Lower lobe of right lung (tissue), 2 donors: ENCODE measurements around the gene P2RY14. TPM values are rescaled to one million over a fixed set of nuclear protein-coding genes. Genes with fewer than 3 reads are reported as not detected.
"Not testable (repeated sequence)": the region's sequence is repeated elsewhere in the genome, so short reads cannot be mapped to it uniquely, and the experiment has no call there.

Experiments
- ATAC-seq, 2 donors: fragments of 200-7000 bp; cut with Tn5 transposase; one replicate each; pipeline ENCODE4 v1.9.1; 2020 to 2022; ENCODE audit warnings: mild to moderate bottlenecking in 2 of 2, moderate library complexity in 2 of 2
- DNase-seq: peaks from one replicate; pipeline ENCODE4 v3.0.0-alpha.2; 2020
- H3K27ac ChIP-seq: fragments of 200-600 bp; one replicate; pipeline ENCODE4 v1.8.0; 2022
- H3K27me3 ChIP-seq: fragments of 200-600 bp; one replicate; pipeline ENCODE4 v1.8.0; 2022; ENCODE audit warnings: low read depth
- H3K36me3 ChIP-seq: fragments of 200-600 bp; one replicate; pipeline ENCODE4 v1.8.0; 2022; ENCODE audit warnings: mild to moderate bottlenecking
- H3K4me1 ChIP-seq: fragments of 200-600 bp; one replicate; pipeline ENCODE4 v1.8.0; 2022
- H3K4me3 ChIP-seq: fragments of 200-600 bp; one replicate; pipeline ENCODE4 v1.8.0; 2022; ENCODE audit warnings: mild to moderate bottlenecking
- H3K9me3 ChIP-seq: fragments of 200-600 bp; one replicate; pipeline ENCODE4 v1.8.0; 2022
- CTCF ChIP-seq: fragments of 200-600 bp; IDR thresholded peaks from one replicate; pipeline ENCODE4 v1.8.0; 2022; ENCODE audit warnings: antibody characterized with exemption, mild to moderate bottlenecking
- intact Hi-C: fragments of 100-400 bp; cut with DNase I; formaldehyde crosslinking; loops from one replicate; pipeline ENCODE4 v1.11.0; 2022
- total RNA-seq: library from RNA; stranded (reverse); fragmentation: NEBNext Ultra II Directional; extraction: Animal tissue kit (Norgen Biotek cat#: 25700); gene quantifications from one replicate; pipeline ENCODE4 v1.2.1, GENCODE V29; 2021
- donor health status: DM: no; HTN: yes; CAD: no; lungs with severe emphysema.

The P2RY14 gene
- total RNA-seq, 1 donor from 2014 or later: 5.7 TPM

GRCh38 chr3:151182349-151183079 is 95.8 kb downstream of the P2RY14 start:
- Histone ChIP-seq H3K4me1 (no peaks in the 10 kb centered on the region), H3K27ac (no peak overlapping the region), H3K27me3 (no peaks in the 10 kb centered on the region), H3K9me3 (no peaks in the 10 kb centered on the region), H3K4me3 (no peak overlapping the region), H3K36me3 (no peaks in the 10 kb centered on the region)
- no peak for TF ChIP-seq CTCF
- DNase-seq: no peak
- intact Hi-C loops: no loop called here
- no peak for ATAC-seq

GRCh38 chr3:151178208-151178845 is 100.0 kb downstream of the P2RY14 start:
- no peak for ATAC-seq
- Histone ChIP-seq H3K36me3 (no peaks in the 10 kb centered on the region), H3K4me1 (no peaks in the 10 kb centered on the region), H3K9me3 (no peaks in the 10 kb centered on the region), H3K27me3 (no peaks in the 10 kb centered on the region), H3K4me3 (no peak overlapping the region), H3K27ac (no peak overlapping the region)
- intact Hi-C loops: no loop called here
- no peak for DNase-seq
- TF ChIP-seq CTCF: no peak

GRCh38 chr3:151175952-151176351 is 102.4 kb downstream of the P2RY14 start:
- Histone ChIP-seq H3K9me3 (no peaks in the 10 kb centered on the region), H3K27me3 (no peaks in the 10 kb centered on the region), H3K4me3 (no peak overlapping the region), H3K4me1 (peaks cover 8% of the 10 kb centered on the region), H3K27ac (no peak overlapping the region), H3K36me3 (no peaks in the 10 kb centered on the region)
- TF ChIP-seq CTCF: no peak
- intact Hi-C loops: no loop called here
- DNase-seq: no peak
- no peak for ATAC-seq

- Histone ChIP-seq H3K9me3 (no peaks in the 10 kb centered on the region), H3K36me3 (no peaks in the 10 kb centered on the region), H3K27ac (no peak overlapping the region), H3K27me3 (no peaks in the 10 kb centered on the region), H3K4me3 (no peak overlapping the region), H3K4me1 (peaks cover 19% of the 10 kb centered on the region)
- intact Hi-C loops: no loop called here
- TF ChIP-seq CTCF: no peak
- DNase-seq (no peak), ATAC-seq (no peak)
Observed at GRCh38 chr3:151174351-151174750, 104.0 kb downstream of the P2RY14 start.

- ATAC-seq: peak; percentile 17 to 53
- intact Hi-C loops: no loop called here
- Histone ChIP-seq H3K4me3 (no peak overlapping the region), H3K27me3 (no peaks in the 10 kb centered on the region), H3K27ac (peak overlapping the region; percentile 64), H3K36me3 (no peaks in the 10 kb centered on the region), H3K4me1 (peaks cover 28% of the 10 kb centered on the region), H3K9me3 (no peaks in the 10 kb centered on the region)
- no peak for DNase-seq
- no peak for TF ChIP-seq CTCF
Observed at GRCh38 chr3:151171145-151171757, 107.1 kb downstream of the P2RY14 start.

- Histone ChIP-seq H3K27ac (peak overlapping the region; percentile 64), H3K4me1 (peaks cover 28% of the 10 kb centered on the region)
- H3K27me3 ChIP-seq, intact Hi-C loops, H3K36me3 ChIP-seq, H3K9me3 ChIP-seq, H3K4me3 ChIP-seq: not testable (repeated sequence)
- ATAC-seq (peak; percentile 70 to 79), DNase-seq (peak; percentile 79)
Observed at GRCh38 chr3:151169948-151170679, 108.2 kb downstream of the P2RY14 start.
